HT1080 (cell line): ENCODE data around the gene SMIM22. TPM values are rescaled to one million over a fixed set of nuclear protein-coding genes. Genes with fewer than 3 reads are reported as not detected.
"Not testable (repeated sequence)": the region's sequence is repeated elsewhere in the genome, so short reads cannot be mapped to it uniquely, and the experiment has no call there.

Experiments
- DNase-seq: peaks from one replicate; pipeline ENCODE4 v3.0.0-alpha.2; 2015; ENCODE audit warnings: low read depth
- total RNA-seq: library from RNA; depleted of rRNA; stranded (reverse); fragments of >200 nt; shearing (Covaris generic); gene quantifications from 2 replicates; pipeline ENCODE4 v1.2.3, GENCODE V29; 2014

The SMIM22 gene
- total RNA-seq, 1 experiment from 2014 or later = not detected

- DNase-seq = peak; percentile 91
Observed at GRCh38 chr16:4768549-4769305, 26.4 kb upstream of the SMIM22 start.

- DNase-seq = no peak
Observed at GRCh38 chr16:4769306-4769638, 25.9 kb upstream of the SMIM22 start.

- DNase-seq = no peak
Observed at GRCh38 chr16:4771646-4772045, 23.5 kb upstream of the SMIM22 start.

- DNase-seq = no peak
Observed at GRCh38 chr16:4772351-4772750, 22.8 kb upstream of the SMIM22 start.

GRCh38 chr16:4775005-4775404 lies 20.2 kb upstream of the SMIM22 start:
- DNase-seq = no peak

- DNase-seq = no peak
Observed at GRCh38 chr16:4776141-4776705, 18.9 kb upstream of the SMIM22 start.

GRCh38 chr16:4777339-4778049 lies 17.7 kb upstream of the SMIM22 start:
- DNase-seq = no peak

GRCh38 chr16:4778050-4778392 lies 17.1 kb upstream of the SMIM22 start:
- DNase-seq = no peak

GRCh38 chr16:4780235-4780634 lies 14.9 kb upstream of the SMIM22 start:
- peak; percentile 40 for DNase-seq

- DNase-seq = no peak
Observed at GRCh38 chr16:4783251-4783950, 11.8 kb upstream of the SMIM22 start.

GRCh38 chr16:4783951-4784336 lies 11.2 kb upstream of the SMIM22 start:
- DNase-seq = no peak

GRCh38 chr16:4784444-4784987 lies 10.7 kb upstream of the SMIM22 start:
- not testable (repeated sequence) for DNase-seq

- no peak for DNase-seq
Observed at GRCh38 chr16:4785758-4786433, 9.3 kb upstream of the SMIM22 start.

- no peak for DNase-seq
Observed at GRCh38 chr16:4787068-4787467, 8.1 kb upstream of the SMIM22 start.

- no peak for DNase-seq
Observed at GRCh38 chr16:4787627-4788482, 7.3 kb upstream of the SMIM22 start, which contains the start of gene SEPTIN12. TSS of gene SEPTIN12 (minus strand) at chr16:4788345. CDS start at chr16:4787645, 700 bp downstream.

GRCh38 chr16:4788489-4788889 lies 6.7 kb upstream of the SMIM22 start:
- no peak for DNase-seq

- no peak for DNase-seq
Observed at GRCh38 chr16:4788910-4789309, 6.3 kb upstream of the SMIM22 start.

- no peak for DNase-seq
Observed at GRCh38 chr16:4790261-4790660, 4.9 kb upstream of the SMIM22 start.

- DNase-seq = peak; percentile 36
Observed at GRCh38 chr16:4790871-4791270, 4.3 kb upstream of the SMIM22 start.

- DNase-seq = no peak
Observed at GRCh38 chr16:4792951-4793513, 2.1 kb upstream of the SMIM22 start.
